Measurements from ENCODE around the gene PPP1R1C.

Gene PPP1R1C

DNA sequence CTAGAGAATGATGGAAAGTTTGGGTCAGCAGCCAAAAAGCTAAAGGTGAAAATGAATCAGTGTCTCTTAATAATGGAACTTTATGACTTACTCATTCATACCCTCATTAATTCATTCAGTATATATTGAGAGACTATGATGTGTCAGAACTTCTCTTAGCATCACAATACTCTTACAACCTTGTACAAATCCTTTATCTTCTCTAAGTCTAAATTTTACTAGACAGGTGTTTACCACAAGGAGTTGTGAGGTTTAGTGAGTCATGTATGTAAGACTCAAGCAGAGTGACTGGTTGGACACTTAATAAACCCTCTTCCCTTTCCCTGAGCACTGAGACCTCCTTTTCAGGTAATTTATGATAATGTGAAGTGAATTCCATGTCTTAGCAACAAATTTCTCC lies 129.6 kb downstream of the PPP1R1C start:
- DNase-seq = no peak

GRCh38 chr2:182116774-182117173 lies 131.1 kb downstream of the PPP1R1C start:
- no peak for DNase-seq

DNA sequence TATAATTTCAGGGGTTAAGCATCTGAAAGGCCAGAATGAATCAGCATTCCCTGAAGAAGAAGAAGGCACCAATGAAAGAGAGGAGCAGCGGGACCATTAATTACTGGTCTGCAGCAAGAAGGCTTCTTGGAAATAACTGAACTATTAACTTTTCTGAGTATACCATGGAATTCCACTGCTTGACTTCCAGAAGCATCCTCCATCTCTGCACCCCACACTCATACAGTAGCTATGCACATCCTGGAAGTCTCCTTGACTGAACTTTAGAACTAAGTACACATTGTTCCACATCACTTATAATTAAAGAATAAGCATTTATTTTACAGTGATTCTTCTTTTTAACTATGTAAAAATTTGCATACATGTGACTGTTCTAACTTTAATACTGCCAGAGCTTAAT lies 131.5 kb downstream of the PPP1R1C start:
- DNase-seq = no peak

DNA sequence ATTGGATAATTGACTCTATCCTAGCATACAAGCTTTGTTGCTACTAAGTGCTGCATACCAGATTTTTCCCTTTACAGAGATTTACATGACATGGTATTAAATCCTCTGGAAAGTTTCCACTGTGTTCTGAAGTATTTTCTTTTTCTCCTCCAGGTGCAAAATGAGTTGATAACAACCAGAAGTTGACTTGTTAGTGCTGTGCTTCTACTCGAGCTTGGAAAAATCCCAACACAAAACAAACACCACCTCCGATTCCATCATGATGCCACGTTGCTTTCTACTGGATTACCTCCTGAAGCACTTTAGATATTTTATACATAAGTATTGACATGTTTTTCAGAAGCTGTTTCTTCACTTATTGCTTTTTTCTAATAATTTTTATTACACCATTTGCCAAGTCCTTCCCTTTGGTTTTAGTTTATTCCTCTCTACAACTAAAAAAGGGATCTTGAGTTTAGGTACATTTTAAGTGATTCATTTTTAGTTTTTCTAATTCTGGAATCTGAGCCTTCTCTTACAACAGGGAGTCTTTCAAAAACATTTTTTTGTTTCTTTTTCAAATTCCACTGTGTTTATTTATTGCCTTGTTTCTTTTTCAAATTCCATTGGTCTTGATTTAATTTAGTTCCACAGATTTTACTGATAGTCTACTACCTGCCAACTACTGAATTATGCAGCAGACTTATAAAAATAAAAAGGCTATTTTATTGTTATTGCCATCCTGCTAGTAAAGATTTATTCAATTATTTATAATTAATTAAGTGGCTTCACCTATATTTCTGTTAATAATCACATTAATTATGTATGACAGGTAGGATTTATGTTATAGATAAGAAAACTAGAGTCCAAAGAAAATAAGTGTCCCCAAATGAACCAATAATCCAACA lies 143.4 kb downstream of the PPP1R1C start:
- no peak for DNase-seq

DNA sequence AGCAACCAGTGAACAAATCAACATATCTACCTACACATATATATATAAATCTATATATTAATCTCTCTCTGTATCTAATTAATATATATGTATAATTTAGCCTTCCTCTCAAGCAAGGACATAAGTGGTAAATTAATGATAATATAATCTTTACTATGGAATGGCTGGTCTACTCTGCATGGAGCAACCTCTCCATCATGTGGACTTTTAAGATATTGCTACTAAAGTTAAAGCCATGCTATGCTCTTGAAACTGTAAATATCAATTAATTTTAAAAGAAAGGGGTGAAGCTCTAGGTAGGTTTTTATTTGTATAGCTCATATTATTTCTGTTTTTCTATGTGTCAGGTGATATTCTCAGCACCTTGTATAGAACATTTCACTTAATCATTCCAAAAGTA lies 147.0 kb downstream of the PPP1R1C start:
- DNase-seq = no peak

GRCh38 chr2:182133195-182133891 lies 147.7 kb downstream of the PPP1R1C start:
- DNase-seq = no peak

- no peak for DNase-seq
These were observed 148.5 kb downstream of the PPP1R1C start for GRCh38 chr2:182134201-182134600.

GRCh38 chr2:182142062-182142461 lies 156.4 kb downstream of the PPP1R1C start:
- DNase-seq = no peak

GRCh38 chr2:182144041-182144775 lies 158.6 kb downstream of the PPP1R1C start:
- no peak for DNase-seq

GRCh38 chr2:182144776-182145165 lies 159.1 kb downstream of the PPP1R1C start:
- no peak for DNase-seq

- peak; percentile 8 for DNase-seq
These were observed 162.7 kb downstream of the PPP1R1C start for GRCh38 chr2:182148344-182148743.

- DNase-seq = no peak
These were observed 178.2 kb downstream of the PPP1R1C start for GRCh38 chr2:182163878-182164277.

DNA sequence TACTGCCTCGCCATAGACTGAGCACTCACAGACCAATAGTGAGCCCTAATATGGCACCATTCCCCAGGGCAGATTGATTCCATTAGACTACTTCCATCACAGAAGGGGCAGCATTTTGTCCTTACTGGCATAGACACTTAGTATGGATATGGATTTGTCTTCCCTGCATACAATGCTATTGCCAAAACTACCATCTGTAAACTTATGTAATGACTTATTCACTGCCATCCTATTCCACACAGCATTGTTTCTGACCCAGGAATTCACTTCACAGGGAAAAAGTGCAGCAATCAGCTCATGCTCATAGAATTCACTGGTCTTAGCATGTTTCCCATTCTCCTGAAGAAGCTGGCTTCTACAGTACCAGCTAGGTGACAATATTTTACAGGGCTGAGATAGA lies 179.0 kb downstream of the PPP1R1C start:
- DNase-seq = no peak

- no peak for DNase-seq
These were observed 179.5 kb downstream of the PPP1R1C start for GRCh38 chr2:182165202-182165601.

GRCh38 chr2:182166406-182166805 lies 180.8 kb downstream of the PPP1R1C start:
- DNase-seq = no peak

DNA sequence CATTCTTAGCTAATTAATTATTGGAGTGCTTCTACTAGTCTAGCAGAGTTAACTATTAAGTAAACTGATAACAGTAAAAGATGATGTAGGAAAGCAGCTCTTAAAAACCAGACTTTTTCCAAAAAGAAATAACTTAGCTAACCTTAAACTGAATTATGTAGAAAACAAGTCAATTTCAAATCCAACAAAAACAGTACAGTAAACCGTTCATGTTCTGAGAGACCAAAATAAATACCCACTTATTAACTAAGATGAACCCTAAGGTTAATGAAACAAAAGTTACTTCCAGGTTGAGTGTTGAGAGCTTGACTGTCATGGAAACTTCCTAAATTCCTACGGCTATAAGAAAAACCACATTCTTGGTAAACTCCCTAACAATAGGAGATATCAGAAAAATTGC lies 181.2 kb downstream of the PPP1R1C start:
- no peak for DNase-seq

Data from midbrain (tissue), 1 donor.